ENCODE measurements around the gene MCRS1. TPM values are rescaled to one million over a fixed set of nuclear protein-coding genes. Genes with fewer than 3 reads are reported as not detected.
"Not testable (repeated sequence)": the region's sequence is repeated elsewhere in the genome, so short reads cannot be mapped to it uniquely, and the experiment has no call there.

Gene MCRS1
- total and polyA plus RNA-seq, 4 donors: 35.6 to 55.8 (median 49.0) TPM

DNA sequence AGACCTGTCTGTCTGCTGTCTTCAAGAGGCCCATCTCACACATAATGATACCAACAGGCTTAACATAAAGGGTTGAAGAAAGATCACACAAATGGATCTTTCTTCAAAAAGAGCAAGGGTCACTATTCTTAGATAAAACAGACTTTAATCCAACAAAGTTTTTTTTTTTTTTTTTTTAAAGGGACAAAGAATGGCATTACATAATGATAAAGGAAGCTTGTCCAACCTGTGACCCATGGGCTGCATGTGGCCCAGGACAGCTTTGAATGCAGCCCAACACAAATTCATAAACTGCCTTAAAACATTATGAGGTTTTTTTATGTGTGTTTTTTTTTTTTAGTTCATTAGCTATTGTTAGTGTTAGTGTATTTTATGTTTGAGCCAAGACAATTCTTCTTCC lies 44.3 kb upstream of the MCRS1 start:
- Histone ChIP-seq H3K4me3 (no peak overlapping the region), H3K9me3 (ENCODE audit: control insufficient read depth in 4 of 4, insufficient read depth in 3 of 4, low read length in 3 of 4) (peaks cover 0 to 2% (median 0%) of the 10 kb centered on the region in 4 donors), H3K36me3 (ENCODE audit: control insufficient read depth in 4 of 4, insufficient read depth in 4 of 4, low read length in 4 of 4) (no peaks in the 10 kb centered on the region), H3K27ac (ENCODE audit: low read depth in 1 of 2, low read length in 1 of 2) (no peak overlapping the region), H3K9ac (ENCODE audit: insufficient read depth in 1 of 2, low read length in 2 of 2) (no peak overlapping the region), H3K4me1 (ENCODE audit: control insufficient read depth in 5 of 5, insufficient read depth in 5 of 5, low read length in 5 of 5) (no peaks in the 10 kb centered on the region), H3K27me3 (ENCODE audit: control insufficient read depth in 3 of 3, insufficient read depth in 3 of 3, low read length in 2 of 3) (no peaks in the 10 kb centered on the region)
- no peak for ATAC-seq (ENCODE audit: insufficient read depth, low FRiP score)
- TF ChIP-seq, protein P1, sequence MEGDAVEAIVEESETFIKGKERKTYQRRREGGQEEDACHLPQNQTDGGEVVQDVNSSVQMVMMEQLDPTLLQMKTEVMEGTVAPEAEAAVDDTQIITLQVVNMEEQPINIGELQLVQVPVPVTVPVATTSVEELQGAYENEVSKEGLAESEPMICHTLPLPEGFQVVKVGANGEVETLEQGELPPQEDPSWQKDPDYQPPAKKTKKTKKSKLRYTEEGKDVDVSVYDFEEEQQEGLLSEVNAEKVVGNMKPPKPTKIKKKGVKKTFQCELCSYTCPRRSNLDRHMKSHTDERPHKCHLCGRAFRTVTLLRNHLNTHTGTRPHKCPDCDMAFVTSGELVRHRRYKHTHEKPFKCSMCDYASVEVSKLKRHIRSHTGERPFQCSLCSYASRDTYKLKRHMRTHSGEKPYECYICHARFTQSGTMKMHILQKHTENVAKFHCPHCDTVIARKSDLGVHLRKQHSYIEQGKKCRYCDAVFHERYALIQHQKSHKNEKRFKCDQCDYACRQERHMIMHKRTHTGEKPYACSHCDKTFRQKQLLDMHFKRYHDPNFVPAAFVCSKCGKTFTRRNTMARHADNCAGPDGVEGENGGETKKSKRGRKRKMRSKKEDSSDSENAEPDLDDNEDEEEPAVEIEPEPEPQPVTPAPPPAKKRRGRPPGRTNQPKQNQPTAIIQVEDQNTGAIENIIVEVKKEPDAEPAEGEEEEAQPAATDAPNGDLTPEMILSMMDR (IDR thresholded peaks at IDR 0.05; ENCODE audit: control extremely low read depth, extremely low read depth): no peak
- no peak for DNase-seq

DNA sequence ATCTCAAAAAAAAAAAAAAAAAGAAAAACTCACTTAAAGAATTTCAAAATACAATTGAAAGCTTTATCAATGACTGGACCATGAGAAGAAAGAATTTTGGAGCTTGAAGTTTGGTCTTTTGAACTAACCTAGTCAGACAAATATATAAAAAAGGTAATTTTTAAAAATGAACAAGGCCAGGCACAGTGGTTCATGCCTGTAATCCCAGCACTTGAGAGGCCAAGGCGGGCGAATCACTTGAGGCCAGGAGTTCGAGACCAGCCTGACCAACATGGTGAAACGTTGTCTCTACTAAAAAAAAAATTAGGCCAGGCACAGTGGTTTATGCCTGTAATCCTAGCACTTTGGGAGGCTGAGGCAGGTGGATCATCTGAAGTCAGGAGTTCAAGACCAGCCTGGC lies 42.8 kb upstream of the MCRS1 start:
- H3K4me1 ChIP-seq (ENCODE audit: control insufficient read depth in 5 of 5, insufficient read depth in 5 of 5, low read length in 5 of 5); H3K27ac ChIP-seq (ENCODE audit: low read depth in 1 of 2, low read length in 1 of 2); H3K9me3 ChIP-seq (ENCODE audit: control insufficient read depth in 4 of 4, insufficient read depth in 3 of 4, low read length in 3 of 4); H3K4me3 ChIP-seq; H3K27me3 ChIP-seq (ENCODE audit: control insufficient read depth in 3 of 3, insufficient read depth in 3 of 3, low read length in 2 of 3); ATAC-seq (ENCODE audit: insufficient read depth, low FRiP score); DNase-seq; H3K36me3 ChIP-seq (ENCODE audit: control insufficient read depth in 4 of 4, insufficient read depth in 4 of 4, low read length in 4 of 4); H3K9ac ChIP-seq (ENCODE audit: insufficient read depth in 1 of 2, low read length in 2 of 2): not testable (repeated sequence)
- 98% methylated on average over 4 of the region's 4 CpGs for WGBS, 2 donors

DNA sequence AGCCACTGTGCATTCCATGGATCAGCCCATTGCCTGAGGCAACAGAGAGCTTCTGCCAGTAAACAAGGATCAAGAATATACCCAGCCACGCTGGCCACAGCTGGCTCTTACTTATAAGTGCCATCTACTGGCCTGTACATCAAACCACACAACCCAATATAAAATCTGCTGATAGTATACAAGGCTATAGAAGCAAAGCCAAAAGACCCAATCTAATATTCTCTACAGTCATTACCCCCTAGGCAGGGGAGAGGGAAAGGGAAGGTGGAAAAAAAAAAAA lies 41.9 kb upstream of the MCRS1 start:
- DNase-seq (no peak), ATAC-seq (ENCODE audit: insufficient read depth, low FRiP score) (no peak)
- TF ChIP-seq, protein P1 (IDR thresholded peaks at IDR 0.05; ENCODE audit: control extremely low read depth, extremely low read depth): no peak
- no peaks in the 10 kb centered on the region for H3K36me3 ChIP-seq (ENCODE audit: control insufficient read depth in 4 of 4, insufficient read depth in 4 of 4, low read length in 4 of 4)
- peak overlapping the region in 1 of 2 donors; percentile 45 for H3K27ac ChIP-seq (ENCODE audit: low read depth in 1 of 2, low read length in 1 of 2)
- WGBS, 2 donors: 67 to 74% methylated on average over 1 of the region's 1 CpG
- H3K9me3 ChIP-seq (ENCODE audit: control insufficient read depth in 4 of 4, insufficient read depth in 3 of 4, low read length in 3 of 4): peaks cover 0 to 2% (median 0%) of the 10 kb centered on the region in 4 donors
- H3K4me3 ChIP-seq: no peak overlapping the region
- peaks cover 0 to 5% (median 0%) of the 10 kb centered on the region in 5 donors for H3K4me1 ChIP-seq (ENCODE audit: control insufficient read depth in 5 of 5, insufficient read depth in 5 of 5, low read length in 5 of 5)
- no peaks in the 10 kb centered on the region for H3K27me3 ChIP-seq (ENCODE audit: control insufficient read depth in 3 of 3, insufficient read depth in 3 of 3, low read length in 2 of 3)
- H3K9ac ChIP-seq (ENCODE audit: insufficient read depth in 1 of 2, low read length in 2 of 2): no peak overlapping the region

DNA sequence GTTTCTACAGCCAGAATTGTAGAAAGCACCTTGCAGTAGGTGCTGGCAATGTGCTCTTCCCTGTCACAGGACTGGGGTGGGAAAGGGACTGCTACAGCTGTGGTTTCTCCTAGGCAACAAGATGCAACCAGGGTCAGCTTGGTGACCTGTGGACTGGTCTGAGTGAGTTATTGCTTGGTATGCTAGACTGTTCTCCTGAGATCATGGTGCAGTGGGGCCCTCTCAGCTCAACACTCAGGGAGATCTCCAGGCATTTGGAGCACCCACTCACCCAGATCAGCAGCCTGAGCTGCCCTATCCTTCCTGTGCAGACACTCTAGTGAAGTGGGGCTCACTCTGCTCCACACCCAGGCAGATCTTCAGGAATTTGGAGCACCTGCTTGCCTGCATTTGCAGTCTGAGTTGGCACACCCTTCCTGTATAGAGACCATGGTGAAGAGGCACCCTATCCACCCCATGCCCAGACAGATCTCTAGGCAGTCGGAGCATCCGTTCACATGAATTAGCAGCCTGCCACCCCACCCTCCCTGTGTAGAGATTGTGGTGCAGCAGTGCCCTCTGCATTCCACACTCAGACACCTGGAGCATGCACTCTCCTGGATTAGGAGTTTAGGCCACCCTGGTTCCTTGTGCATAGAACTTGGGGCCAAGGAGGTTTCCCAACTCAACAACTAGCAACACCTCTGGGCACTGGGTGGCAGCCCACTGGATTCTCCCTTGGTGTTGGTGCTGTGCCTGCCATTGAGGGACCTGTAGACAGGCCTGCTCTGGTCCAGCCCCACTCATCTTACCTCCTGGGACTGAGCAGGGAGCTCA lies 41.3 kb upstream of the MCRS1 start:
- H3K27me3 ChIP-seq (ENCODE audit: control insufficient read depth in 3 of 3, insufficient read depth in 3 of 3, low read length in 2 of 3): no peaks in the 10 kb centered on the region
- WGBS, 2 donors: 70 to 88% methylated on average over 2 of the region's 2 CpGs
- ATAC-seq (ENCODE audit: insufficient read depth, low FRiP score) (peak; percentile 41), DNase-seq (no peak)
- H3K4me1 ChIP-seq (ENCODE audit: control insufficient read depth in 5 of 5, insufficient read depth in 5 of 5, low read length in 5 of 5): peaks cover 0 to 10% (median 0%) of the 10 kb centered on the region in 5 donors
- H3K9ac ChIP-seq (ENCODE audit: insufficient read depth in 1 of 2, low read length in 2 of 2): no peak overlapping the region
- no peak overlapping the region for H3K4me3 ChIP-seq
- TF ChIP-seq, protein P1 (IDR thresholded peaks at IDR 0.05; ENCODE audit: control extremely low read depth, extremely low read depth): no peak
- peaks cover 0 to under 1% (median 0%) of the 10 kb centered on the region in 4 donors for H3K36me3 ChIP-seq (ENCODE audit: control insufficient read depth in 4 of 4, insufficient read depth in 4 of 4, low read length in 4 of 4)
- peaks cover 0 to 2% (median 0%) of the 10 kb centered on the region in 4 donors for H3K9me3 ChIP-seq (ENCODE audit: control insufficient read depth in 4 of 4, insufficient read depth in 3 of 4, low read length in 3 of 4)
- H3K27ac ChIP-seq (ENCODE audit: low read depth in 1 of 2, low read length in 1 of 2): peak overlapping the region in 1 of 2 donors; percentile 45

DNA sequence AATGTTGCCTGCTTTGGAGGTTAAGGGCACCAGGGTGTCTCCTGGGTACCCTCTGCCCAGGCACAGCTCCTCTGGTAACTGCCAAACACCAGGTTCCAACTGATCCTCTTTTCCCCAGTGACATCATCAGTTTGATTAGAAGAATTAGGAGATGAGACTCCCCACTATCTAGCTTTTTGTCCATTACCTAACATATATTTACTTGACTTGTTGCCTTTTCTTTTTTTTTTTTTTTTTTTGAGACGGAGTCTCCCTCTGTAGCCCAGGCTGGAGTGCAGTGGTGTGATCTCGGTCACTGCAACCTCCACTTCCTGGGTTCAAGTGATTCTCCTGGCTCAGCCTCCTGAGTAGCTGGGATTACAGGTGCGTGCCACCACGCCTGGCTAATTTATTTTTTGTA lies 37.6 kb upstream of the MCRS1 start, which contains the start of gene FAM186B:
FAM186B (minus strand) TSS at position 101 of the 400 bp plus-strand sequence. CDS start 162 bp downstream, outside the sequence.
- 96 to 99% methylated on average over 3 to 4 of the region's 4 CpGs for WGBS, 2 donors
- DNase-seq; H3K27me3 ChIP-seq (ENCODE audit: control insufficient read depth in 3 of 3, insufficient read depth in 3 of 3, low read length in 2 of 3); ATAC-seq (ENCODE audit: insufficient read depth, low FRiP score); H3K9ac ChIP-seq (ENCODE audit: insufficient read depth in 1 of 2, low read length in 2 of 2); H3K9me3 ChIP-seq (ENCODE audit: control insufficient read depth in 4 of 4, insufficient read depth in 3 of 4, low read length in 3 of 4); H3K27ac ChIP-seq (ENCODE audit: low read depth in 1 of 2, low read length in 1 of 2); H3K4me3 ChIP-seq; H3K36me3 ChIP-seq (ENCODE audit: control insufficient read depth in 4 of 4, insufficient read depth in 4 of 4, low read length in 4 of 4): not testable (repeated sequence)
- peaks cover 0 to 10% (median 0%) of the 10 kb centered on the region in 5 donors for H3K4me1 ChIP-seq (ENCODE audit: control insufficient read depth in 5 of 5, insufficient read depth in 5 of 5, low read length in 5 of 5)

Measured in lung (tissue), 12 donors.